A673 (cell line): ENCODE results near the gene ERMP1. TPM values are rescaled to one million over a fixed set of nuclear protein-coding genes. Genes with fewer than 3 reads are reported as not detected.
A peak's percentile ranks its signal among the peaks of the same experiment; 100 is the strongest.
"Not testable (repeated sequence)": the region's sequence is repeated elsewhere in the genome, so short reads cannot be mapped to it uniquely, and the experiment has no call there.

Source experiments
- Bru-seq: library from RNA; stranded (reverse); fragments of 400-500 nt; gene quantifications from one replicate; lab custom pipeline; 2021; lab: Mats Ljungman, UMichigan
- BruChase-seq, 2 experiments: library from RNA; stranded (reverse); fragments of 400-500 nt; gene quantifications; one replicate each; lab custom pipeline; 2021; lab: Mats Ljungman, UMichigan
- BruUV-seq: library from RNA; stranded (reverse); fragments of 400-500 nt; replicated peaks from 2 replicates; lab custom pipeline; 2021; lab: Mats Ljungman, UMichigan
- CTCF ChIA-PET: fragments of 300-600 bp; sonication (Branson Sonifier 250); formaldehyde crosslinking; loops from one replicate; lab custom pipeline; 2022; ENCODE audit warnings: antibody characterized with exemption; lab: Charles Lee
- POLR2A ChIA-PET: fragments of 300-600 bp; sonication (Branson Sonifier 250); formaldehyde crosslinking; loops from one replicate; lab custom pipeline; 2022; ENCODE audit warnings: antibody characterized with exemption; ENCODE audit not compliant: low non-redundant PET; lab: Charles Lee
- DNase-seq: peaks from one replicate; pipeline ENCODE4 v3.0.0-alpha.2; 2015; ENCODE audit warnings: low spot score
- H3K27ac ChIP-seq: fragments of 200-600 bp; sonication (generic); 2 replicates; pipeline ENCODE4 v1.5.1; 2016; ENCODE audit warnings: mixed run types, low read depth, mild to moderate bottlenecking, mixed read lengths, antibody characterized with exemption, low read length; ENCODE audit not compliant: poor library complexity, severe bottlenecking
- H3K27me3 ChIP-seq: fragments of 200-600 bp; sonication (generic); replicated peaks from 2 replicates; pipeline ENCODE4 v1.6.1; 2017; ENCODE audit warnings: mixed run types, low read depth, mild to moderate bottlenecking, mixed read lengths, antibody characterized with exemption, low read length; ENCODE audit not compliant: insufficient read depth, poor library complexity
- H3K36me3 ChIP-seq: fragments of 200-600 bp; sonication (generic); 2 replicates; pipeline ENCODE4 v1.6.1; 2016; ENCODE audit warnings: mixed run types, mild to moderate bottlenecking, mixed read lengths, antibody characterized with exemption, low read length; ENCODE audit not compliant: insufficient read depth, poor library complexity, severe bottlenecking
- H3K4me1 ChIP-seq: fragments of 200-600 bp; sonication (generic); 2 replicates; pipeline ENCODE4 v1.6.1; 2017; ENCODE audit warnings: mixed run types, mild to moderate bottlenecking, mixed read lengths, antibody characterized with exemption, low read length; ENCODE audit not compliant: insufficient read depth, poor library complexity, severe bottlenecking
- H3K4me3 ChIP-seq: fragments of 200-600 bp; sonication (generic); 2 replicates; pipeline ENCODE4 v1.5.1; 2016; ENCODE audit warnings: low read depth, mixed run types, mild to moderate bottlenecking, mixed read lengths, low read length; ENCODE audit not compliant: poor library complexity, severe bottlenecking
- H3K9me3 ChIP-seq: fragments of 200-600 bp; sonication (generic); 2 replicates; pipeline ENCODE4 v1.6.1; 2016; ENCODE audit warnings: mixed run types, low read depth, mild to moderate bottlenecking, mixed read lengths, antibody characterized with exemption, low read length; ENCODE audit not compliant: poor library complexity, severe bottlenecking
- CTCF ChIP-seq: fragments of 300-800, 200-600 bp; sonication (generic); conservative IDR thresholded peaks from 2 replicates; pipeline ENCODE4 v1.5.1; 2017; ENCODE audit warnings: low read depth, mild to moderate bottlenecking, antibody characterized with exemption, low read length, moderate library complexity, mixed read lengths
- EZH2 ChIP-seq: fragments of 200-600 bp; sonication (generic); IDR thresholded peaks from 2 replicates; pipeline ENCODE4 v1.6.1; 2017; ENCODE audit warnings: borderline replicate concordance, low read depth, mild to moderate bottlenecking, mixed read lengths, antibody characterized with exemption, low read length; ENCODE audit not compliant: poor library complexity, severe bottlenecking
- intact Hi-C: fragments of 100-400 bp; cut with micrococcal nuclease; formaldehyde crosslinking; loops from one replicate; pipeline ENCODE4 v1.10.0; 2022; ENCODE audit not compliant: unreplicated experiment
- long read RNA-seq: library from polyadenylated mRNA; stranded (forward); transcript quantifications from one replicate; pipeline ENCODE4 v2.0.0, GENCODE V29; 2022
- total RNA-seq: library from RNA; stranded (reverse); gene quantifications from 2 replicates; pipeline ENCODE4 v1.2.3, GENCODE V29; 2021

Gene ERMP1
- total RNA-seq, result 11.1 and 11.5 TPM in 2 replicates
- Bru-seq, nascent RNA, result percentile 58 among the genes with signal in this experiment
- percentile 59 among the genes with signal in this experiment for BruChase-seq, experiment 1, labeled RNA remaining after a 2-hour chase
- BruChase-seq, experiment 2, labeled RNA remaining after a 6-hour chase, result percentile 59 among the genes with signal in this experiment
- long read RNA-seq, full-length matches to known transcripts, result 19 of 35 reads
- long read RNA-seq, partial matches to known transcripts, result 2 of 35 reads
- long read RNA-seq, other reads (novel, unspliced or antisense), result 14 of 35 reads

DNA sequence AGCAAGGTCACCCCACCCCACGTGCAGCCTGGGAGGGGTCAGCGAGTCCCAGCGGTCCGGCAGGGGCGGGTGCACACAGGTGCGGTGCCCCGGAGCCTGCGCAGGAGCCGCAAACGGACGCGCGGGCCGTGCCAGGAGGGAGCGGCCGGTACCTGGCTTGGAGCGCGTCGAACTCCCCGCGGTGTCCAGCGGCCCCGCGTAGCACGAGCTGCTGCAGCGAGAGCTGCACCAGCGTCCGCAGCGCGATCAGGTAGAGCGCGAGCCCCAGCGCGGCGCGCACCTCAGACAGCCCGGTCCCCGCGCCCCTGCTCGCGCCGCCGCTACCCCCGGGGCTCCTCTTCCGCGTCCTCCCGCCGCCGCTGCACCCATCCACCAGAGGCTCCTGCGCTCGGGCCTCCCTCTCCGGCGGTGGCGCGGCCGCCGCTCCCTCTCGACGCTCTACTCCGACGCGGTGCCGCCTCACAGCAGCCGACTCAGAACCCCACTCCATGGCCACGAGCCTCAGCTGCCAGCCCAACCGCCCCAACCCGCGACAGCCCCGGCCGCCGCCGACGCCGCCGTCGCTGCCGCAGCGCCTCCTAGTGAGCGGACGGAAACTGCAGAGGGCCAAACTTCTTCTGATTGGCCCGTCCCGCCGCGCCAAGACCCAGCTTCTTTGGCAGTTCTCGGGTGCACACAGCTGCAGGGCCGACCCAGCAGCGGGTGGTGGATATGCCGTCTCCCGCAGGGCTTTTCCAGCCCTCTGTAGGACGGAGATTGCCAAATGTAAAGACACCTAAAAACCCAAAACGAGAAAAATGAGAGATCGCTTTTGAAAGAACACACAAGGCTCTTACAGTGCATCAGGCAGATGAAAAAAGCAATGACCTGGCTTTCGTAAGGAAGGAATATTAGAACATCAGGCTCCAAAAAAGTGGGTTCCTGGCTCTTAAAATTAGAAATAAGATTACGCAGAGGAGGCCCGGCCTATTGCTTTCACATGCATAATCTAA is at the start of gene ERMP1:
ERMP1 (minus strand) TSS at position 580 of the 992 bp plus-strand sequence; CDS start at position 490, 90 bp downstream.
- DNase-seq, result peak; percentile 92
- CTCF ChIA-PET, result interaction anchor here (0.6 to 1.2 kb wide), 6 partner anchors 10 to 580 kb away, joined by 3 to 20 read pairs (median 3); partner anchors contain the start of gene UHRF2
- Histone ChIP-seq H3K4me1 (peaks cover 9% of the 10 kb centered on the region), H3K36me3 (no peaks in the 10 kb centered on the region), H3K4me3 (peak within 1 kb of the TSS; percentile 84), H3K27me3 (no peaks in the 10 kb centered on the region), H3K27ac (peak within 1 kb of the TSS; percentile 69), H3K9me3 (no peaks in the 10 kb centered on the region)
- BruUV-seq, result no TSS peak
- no peak for TF ChIP-seq EZH2
- peak; percentile 85 for TF ChIP-seq CTCF
- intact Hi-C loops, result loop anchor here (5.0 kb wide), 1 partner anchor 206 kb away; the partner anchor contains the start of gene RIC1
- POLR2A ChIA-PET, result no interaction called here

DNA sequence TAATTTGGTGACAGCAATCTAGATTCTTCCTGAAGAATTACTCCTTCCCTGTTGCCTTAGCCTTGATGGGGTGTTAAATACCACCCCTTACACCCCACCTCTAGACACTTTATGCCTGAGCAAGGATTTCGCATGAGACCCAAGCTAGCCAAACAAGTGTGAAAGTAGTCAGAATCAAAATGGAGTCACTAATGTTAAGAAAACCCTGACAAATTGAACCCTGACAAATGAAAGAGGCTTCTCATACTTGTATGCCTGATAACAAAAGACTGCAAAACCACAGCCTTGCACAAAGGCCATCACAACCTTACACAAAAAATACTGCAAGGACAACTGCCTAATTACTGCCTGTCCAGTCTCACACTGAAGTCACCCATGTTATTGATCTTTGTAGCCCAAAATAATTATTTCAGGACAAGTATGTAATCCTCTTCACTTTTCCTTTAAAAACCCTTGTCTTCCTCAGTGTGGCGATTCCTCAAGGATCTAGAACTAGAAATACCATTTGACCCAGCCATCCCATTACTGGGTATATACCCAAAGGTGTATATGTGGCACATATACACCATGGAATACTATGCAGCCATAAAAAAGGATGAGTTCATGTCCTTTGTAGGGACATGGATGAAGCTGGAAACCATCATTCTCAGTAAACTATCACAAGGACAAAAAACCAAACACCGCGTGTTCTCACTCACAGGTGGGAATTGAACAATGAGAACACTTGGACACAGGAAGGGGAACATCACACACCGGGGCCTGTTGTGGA is 49.5 kb upstream of the ERMP1 start:
- H3K4me1 ChIP-seq, POLR2A ChIA-PET, H3K27me3 ChIP-seq, H3K4me3 ChIP-seq, BruUV-seq, DNase-seq, H3K36me3 ChIP-seq, H3K27ac ChIP-seq, intact Hi-C loops, H3K9me3 ChIP-seq: not testable (repeated sequence)
- CTCF ChIA-PET, result interaction anchor here (0.6 kb wide), 1 partner anchor 145 kb away, joined by 7 read pairs; no protein-coding TSS in a partner anchor

DNA sequence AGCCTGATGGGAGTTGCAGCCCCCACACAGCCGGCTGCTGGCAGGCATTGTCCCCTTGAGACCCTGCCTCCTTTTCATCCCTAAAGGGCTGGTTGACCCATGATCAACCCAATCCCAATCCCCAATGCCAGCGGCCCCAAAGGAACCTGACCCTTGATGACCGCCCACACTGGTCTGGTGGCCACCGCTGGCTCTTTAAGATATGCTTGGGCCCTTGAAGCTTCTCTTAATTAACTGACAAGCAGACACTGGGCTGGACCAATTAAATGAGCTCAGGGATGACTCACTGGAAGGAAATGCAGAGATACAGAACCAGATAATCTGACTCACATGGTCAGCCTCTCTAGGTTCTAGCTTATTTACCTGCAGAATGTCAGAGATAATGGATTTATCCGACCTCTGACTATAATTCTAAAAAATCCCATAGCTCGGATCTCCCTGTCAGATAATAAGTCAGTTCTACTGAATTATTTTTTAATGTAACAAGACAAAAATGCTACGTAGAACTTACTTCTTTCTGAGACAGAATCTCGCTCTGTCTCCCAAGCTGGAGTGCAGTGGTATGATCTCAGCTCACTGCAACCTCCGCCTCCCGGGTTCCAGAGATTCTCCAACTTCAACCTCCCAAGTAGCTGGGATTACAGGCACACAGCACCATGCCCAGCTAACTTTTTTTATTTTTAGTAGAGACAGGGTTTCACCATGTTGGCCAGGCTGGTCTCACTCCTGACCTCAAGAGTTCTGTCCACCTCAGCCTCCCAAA is 46.7 kb upstream of the ERMP1 start:
- no peaks in the 10 kb centered on the region for H3K9me3 ChIP-seq
- H3K27ac ChIP-seq, result no peak overlapping the region
- CTCF ChIA-PET, result interaction anchor here (0.6 to 0.9 kb wide), 2 partner anchors 46 to 175 kb away, joined by 3 to 4 read pairs; partner anchors contain the start of gene ERMP1
- no TSS peak for BruUV-seq
- H3K4me1 ChIP-seq, result no peaks in the 10 kb centered on the region
- POLR2A ChIA-PET, result no interaction called here
- DNase-seq, result peak; percentile 81
- TF ChIP-seq EZH2, result no peak
- no peaks in the 10 kb centered on the region for H3K36me3 ChIP-seq
- H3K27me3 ChIP-seq, result no peaks in the 10 kb centered on the region
- intact Hi-C loops, result no loop called here
- H3K4me3 ChIP-seq, result no peak overlapping the region
